HepG2 (cell line): ENCODE results near the gene TRIM15. TPM values are rescaled to one million over a fixed set of nuclear protein-coding genes. Genes with fewer than 3 reads are reported as not detected.

Experiments
- FOXK1 ChIP-seq: sonication (generic); formaldehyde crosslinking; IDR thresholded peaks from 2 replicates; pipeline ENCODE4 v1.4.0; 2020; ENCODE audit warnings: low read depth, missing genetic modification reagents, borderline replicate concordance
- PHF20 ChIP-seq: sonication (generic); formaldehyde crosslinking; IDR thresholded peaks from 2 replicates; pipeline ENCODE4 v1.5.0; 2020; ENCODE audit warnings: mild to moderate bottlenecking, missing genetic modification reagents
- RBFOX2 ChIP-seq: fragments of 200-400 bp; formaldehyde crosslinking; IDR thresholded peaks from 2 replicates; pipeline ENCODE4 v1.6.1; 2017; ENCODE audit warnings: low read depth, mild to moderate bottlenecking, low read length
- TGIF2 ChIP-seq: IDR thresholded peaks from 2 replicates; pipeline ENCODE4 v1.6.1; 2016; ENCODE audit warnings: control low read depth, missing compliant biosample characterization
- ZMYM3 ChIP-seq: sonication (generic); formaldehyde crosslinking; IDR thresholded peaks from 2 replicates; pipeline ENCODE4 v1.5.1; 2020; ENCODE audit warnings: mild to moderate bottlenecking, missing genetic modification reagents
- ZNF367 ChIP-seq: sonication (generic); formaldehyde crosslinking; IDR thresholded peaks from 2 replicates; pipeline ENCODE4 v1.4.0; 2020; ENCODE audit warnings: missing genetic modification reagents, borderline replicate concordance
- ZNF775 ChIP-seq: sonication (generic); formaldehyde crosslinking; IDR thresholded peaks from 2 replicates; pipeline ENCODE4 v1.4.0; 2020; ENCODE audit warnings: missing genetic modification reagents, mild to moderate bottlenecking, moderate library complexity, borderline replicate concordance
- polyA plus RNA-seq, 8 experiments: library from polyadenylated mRNA; depleted of rRNA in 3 of 8; stranded (reverse) in 7 of 8; unstranded in 1 of 8; fragments of >200 nt; fragmentation: Illumina TruSeq in 4 of 8; extraction: Trizol in 4 of 8; gene quantifications; 2 replicates each; pipeline versions ENCODE4 v1.2.1 to v1.2.3, GENCODE V29; 2011 to 2016; ENCODE audit warnings: low read depth in 4 of 8, missing spikeins in 1 of 8, mixed read lengths in 1 of 8; ENCODE audit not compliant: insufficient read depth in 1 of 8
- total RNA-seq, 5 experiments: library from RNA; depleted of rRNA; stranded (reverse); fragments of >200 nt; fragmentation: Illumina TruSeq; extraction: Trizol; gene quantifications; 2 replicates each; pipeline ENCODE4 v1.2.3, GENCODE V29; 2016; ENCODE audit warnings: low read depth in 1 of 5
- TF ChIP-seq, protein P1 (sequence below): sonication (generic); formaldehyde crosslinking; IDR thresholded peaks from 2 replicates; pipeline ENCODE4 v1.5.0; 2020; ENCODE audit warnings: mild to moderate bottlenecking, missing genetic modification reagents, borderline replicate concordance
- TF ChIP-seq, protein P2 (sequence below), 2 experiments: sonication (generic) in 1 of 2; formaldehyde crosslinking in 1 of 2; IDR thresholded peaks; 2 replicates each; pipeline versions ENCODE4 v1.4.0 to v1.6.1; 2018 to 2020; ENCODE audit warnings: missing genetic modification reagents in 2 of 2, borderline replicate concordance in 1 of 2, low read depth in 1 of 2, mild to moderate bottlenecking in 1 of 2, missing biosample characterization in 1 of 2
- TF ChIP-seq, protein P3 (sequence below): sonication (generic); formaldehyde crosslinking; IDR thresholded peaks from 2 replicates; pipeline ENCODE4 v1.4.0; 2020; ENCODE audit warnings: missing genetic modification reagents
- TF ChIP-seq, protein P4 (sequence below): sonication (generic); formaldehyde crosslinking; IDR thresholded peaks from 2 replicates; pipeline ENCODE4 v1.4.0; 2020; ENCODE audit warnings: missing genetic modification reagents, borderline replicate concordance

Gene TRIM15
- total and polyA plus RNA-seq, 2 of the 13 experiments (the other 11 are each of a cell fraction or from before 2014, with no cell fraction given), result 35.1 to 38.2 TPM

DNA sequence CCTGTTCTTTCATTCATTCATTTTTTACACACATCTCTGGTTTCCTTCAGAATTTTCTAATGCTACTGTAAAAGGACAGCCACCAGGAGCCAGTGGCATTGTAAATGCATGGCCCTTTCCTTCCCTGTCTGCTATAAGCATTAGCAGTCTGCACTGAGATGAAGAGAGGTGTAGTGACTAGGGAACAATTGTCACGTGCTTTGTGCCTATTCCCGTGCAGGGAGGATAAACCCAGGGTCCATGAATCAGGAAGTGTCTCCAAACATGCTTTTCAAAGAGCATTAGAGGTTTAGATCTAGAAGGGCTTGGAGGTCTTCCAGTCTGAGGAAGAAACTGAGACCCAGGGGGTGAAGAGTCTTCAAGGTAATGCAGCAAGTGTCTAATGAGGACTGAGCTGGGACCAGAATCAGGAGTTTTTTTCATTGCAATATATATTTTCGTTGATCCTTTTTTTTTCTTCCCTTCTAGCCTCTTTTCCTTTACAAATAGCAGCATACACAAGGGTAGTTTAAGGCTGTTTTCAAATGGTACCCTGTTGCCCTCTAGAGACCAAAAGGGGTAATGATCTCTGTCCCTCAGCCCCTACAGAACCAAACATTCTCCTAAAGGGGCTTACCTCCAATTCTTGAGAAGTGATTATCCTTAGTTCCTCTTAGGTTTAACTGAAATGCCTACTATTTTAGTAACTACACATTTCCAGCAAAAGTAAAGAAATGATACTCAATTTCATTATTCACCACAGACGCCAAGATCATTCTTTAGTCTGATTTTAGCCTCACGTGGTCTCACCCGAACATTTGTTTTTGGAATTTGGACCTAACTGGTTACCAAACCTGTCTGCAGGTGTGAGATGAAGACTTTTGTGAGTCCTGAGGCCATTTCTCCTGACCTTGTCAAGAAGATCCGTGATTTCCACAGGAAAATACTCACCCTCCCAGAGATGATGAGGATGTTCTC is 6.6 kb downstream of the TRIM15 start (continued):
- TF ChIP-seq, protein P1, sequence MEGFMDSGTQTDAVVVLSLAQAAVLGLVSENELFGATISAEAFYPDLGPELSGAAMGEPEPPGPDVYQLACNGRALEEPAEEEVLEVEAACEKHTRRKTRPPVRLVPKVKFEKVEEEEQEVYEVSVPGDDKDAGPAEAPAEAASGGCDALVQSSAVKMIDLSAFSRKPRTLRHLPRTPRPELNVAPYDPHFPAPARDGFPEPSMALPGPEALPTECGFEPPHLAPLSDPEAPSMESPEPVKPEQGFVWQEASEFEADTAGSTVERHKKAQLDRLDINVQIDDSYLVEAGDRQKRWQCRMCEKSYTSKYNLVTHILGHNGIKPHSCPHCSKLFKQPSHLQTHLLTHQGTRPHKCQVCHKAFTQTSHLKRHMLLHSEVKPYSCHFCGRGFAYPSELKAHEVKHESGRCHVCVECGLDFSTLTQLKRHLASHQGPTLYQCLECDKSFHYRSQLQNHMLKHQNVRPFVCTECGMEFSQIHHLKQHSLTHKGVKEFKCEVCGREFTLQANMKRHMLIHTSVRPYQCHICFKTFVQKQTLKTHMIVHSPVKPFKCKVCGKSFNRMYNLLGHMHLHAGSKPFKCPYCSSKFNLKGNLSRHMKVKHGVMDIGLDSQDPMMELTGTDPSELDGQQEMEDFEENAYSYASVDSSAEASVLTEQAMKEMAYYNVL (CRISPR knock-in tag), result 0 out of 2 replicates have a peak, but pooled peaks have one; percentile 36
- TF ChIP-seq ZMYM3 (no peak), ZNF775 (CRISPR knock-in tag) (no peak), ZNF367 (no peak), RBFOX2 (0 out of 2 replicates have a peak, but pooled peaks have one; percentile 31), TGIF2 (CRISPR knock-in tag) (0 out of 2 replicates have a peak, but pooled peaks have one; percentile 41), FOXK1 (0 out of 2 replicates have a peak, but pooled peaks have one; percentile 19), PHF20 (CRISPR knock-in tag) (no peak)
- TF ChIP-seq, protein P2, sequence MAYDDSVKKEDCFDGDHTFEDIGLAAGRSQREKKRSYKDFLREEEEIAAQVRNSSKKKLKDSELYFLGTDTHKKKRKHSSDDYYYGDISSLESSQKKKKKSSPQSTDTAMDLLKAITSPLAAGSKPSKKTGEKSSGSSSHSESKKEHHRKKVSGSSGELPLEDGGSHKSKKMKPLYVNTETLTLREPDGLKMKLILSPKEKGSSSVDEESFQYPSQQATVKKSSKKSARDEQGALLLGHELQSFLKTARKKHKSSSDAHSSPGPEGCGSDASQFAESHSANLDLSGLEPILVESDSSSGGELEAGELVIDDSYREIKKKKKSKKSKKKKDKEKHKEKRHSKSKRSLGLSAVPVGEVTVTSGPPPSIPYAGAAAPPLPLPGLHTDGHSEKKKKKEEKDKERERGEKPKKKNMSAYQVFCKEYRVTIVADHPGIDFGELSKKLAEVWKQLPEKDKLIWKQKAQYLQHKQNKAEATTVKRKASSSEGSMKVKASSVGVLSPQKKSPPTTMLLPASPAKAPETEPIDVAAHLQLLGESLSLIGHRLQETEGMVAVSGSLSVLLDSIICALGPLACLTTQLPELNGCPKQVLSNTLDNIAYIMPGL (CRISPR knock-in tag; IDR thresholded peaks at IDR 0.05; ENCODE audit: borderline replicate concordance in 1 of 2, low read depth in 1 of 2), result peak in 1 of 2 experiments; percentile 80; a peak in 2 of 4 replicates
- TF ChIP-seq, protein P3, sequence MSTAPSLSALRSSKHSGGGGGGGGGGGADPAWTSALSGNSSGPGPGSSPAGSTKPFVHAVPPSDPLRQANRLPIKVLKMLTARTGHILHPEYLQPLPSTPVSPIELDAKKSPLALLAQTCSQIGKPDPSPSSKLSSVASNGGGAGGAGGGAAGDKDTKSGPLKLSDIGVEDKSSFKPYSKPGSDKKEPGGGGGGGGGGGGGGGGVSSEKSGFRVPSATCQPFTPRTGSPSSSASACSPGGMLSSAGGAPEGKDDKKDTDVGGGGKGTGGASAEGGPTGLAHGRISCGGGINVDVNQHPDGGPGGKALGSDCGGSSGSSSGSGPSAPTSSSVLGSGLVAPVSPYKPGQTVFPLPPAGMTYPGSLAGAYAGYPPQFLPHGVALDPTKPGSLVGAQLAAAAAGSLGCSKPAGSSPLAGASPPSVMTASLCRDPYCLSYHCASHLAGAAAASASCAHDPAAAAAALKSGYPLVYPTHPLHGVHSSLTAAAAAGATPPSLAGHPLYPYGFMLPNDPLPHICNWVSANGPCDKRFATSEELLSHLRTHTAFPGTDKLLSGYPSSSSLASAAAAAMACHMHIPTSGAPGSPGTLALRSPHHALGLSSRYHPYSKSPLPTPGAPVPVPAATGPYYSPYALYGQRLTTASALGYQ (CRISPR knock-in tag), result 0 out of 2 replicates have a peak, but pooled peaks have one; percentile 20
- TF ChIP-seq, protein P4, sequence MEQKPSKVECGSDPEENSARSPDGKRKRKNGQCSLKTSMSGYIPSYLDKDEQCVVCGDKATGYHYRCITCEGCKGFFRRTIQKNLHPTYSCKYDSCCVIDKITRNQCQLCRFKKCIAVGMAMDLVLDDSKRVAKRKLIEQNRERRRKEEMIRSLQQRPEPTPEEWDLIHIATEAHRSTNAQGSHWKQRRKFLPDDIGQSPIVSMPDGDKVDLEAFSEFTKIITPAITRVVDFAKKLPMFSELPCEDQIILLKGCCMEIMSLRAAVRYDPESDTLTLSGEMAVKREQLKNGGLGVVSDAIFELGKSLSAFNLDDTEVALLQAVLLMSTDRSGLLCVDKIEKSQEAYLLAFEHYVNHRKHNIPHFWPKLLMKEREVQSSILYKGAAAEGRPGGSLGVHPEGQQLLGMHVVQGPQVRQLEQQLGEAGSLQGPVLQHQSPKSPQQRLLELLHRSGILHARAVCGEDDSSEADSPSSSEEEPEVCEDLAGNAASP (CRISPR knock-in tag), result 0 out of 2 replicates have a peak, but pooled peaks have one; percentile 17
